GM18909 (cell line): ENCODE results near the gene USP17L24.
"Not testable (repeated sequence)": the region's sequence is repeated elsewhere in the genome, so short reads cannot be mapped to it uniquely, and the experiment has no call there.

Experiments
- ATAC-seq: cut with Tn5 transposase; IDR thresholded peaks from one replicate; pipeline ENCODE4 v1.9.1; 2021; ENCODE audit warnings: mild to moderate bottlenecking; ENCODE audit not compliant: unreplicated experiment, poor library complexity

Gene USP17L24

GRCh38 chr4:9324865-9325264 is at the start of gene USP17L24:
Gene USP17L24, plus strand, starts transcription at chr4:9325165. Its CDS starts 0 bp downstream, at chr4:9325165.
- ATAC-seq: not testable (repeated sequence)

GRCh38 chr4:9324191-9324590 is 774 bp upstream of the USP17L24 start:
- not testable (repeated sequence) for ATAC-seq

GRCh38 chr4:9329611-9330010 is 4.6 kb downstream of the USP17L24 start, which contains the start of gene USP17L25:
Gene USP17L25, plus strand, starts transcription at chr4:9329911. Its CDS starts 0 bp downstream, at chr4:9329911.
- ATAC-seq: not testable (repeated sequence)

- not testable (repeated sequence) for ATAC-seq
These were observed 9.4 kb downstream of the USP17L24 start, which contains the start of gene USP17L26 for GRCh38 chr4:9334358-9334757. Gene USP17L26, plus strand, starts transcription at chr4:9334658. Its CDS starts 0 bp downstream, at chr4:9334658.

GRCh38 chr4:9339103-9339502 is 14.1 kb downstream of the USP17L24 start, which contains the start of gene USP17L5:
Gene USP17L5, plus strand, starts transcription at chr4:9339403. Its CDS starts 0 bp downstream, at chr4:9339403.
- not testable (repeated sequence) for ATAC-seq

- not testable (repeated sequence) for ATAC-seq
These were observed 18.9 kb downstream of the USP17L24 start, which contains the start of gene USP17L27 for GRCh38 chr4:9343848-9344247. Gene USP17L27, plus strand, starts transcription at chr4:9344148. Its CDS starts 0 bp downstream, at chr4:9344148.

GRCh38 chr4:9348593-9348992 is 23.6 kb downstream of the USP17L24 start, which contains the start of gene USP17L28:
Gene USP17L28, plus strand, starts transcription at chr4:9348893. Its CDS starts 0 bp downstream, at chr4:9348893.
- not testable (repeated sequence) for ATAC-seq

- ATAC-seq: not testable (repeated sequence)
These were observed 25.9 kb downstream of the USP17L24 start for GRCh38 chr4:9350866-9351265.

GRCh38 chr4:9353338-9353737 is 28.4 kb downstream of the USP17L24 start, which contains the start of gene USP17L29:
Gene USP17L29, plus strand, starts transcription at chr4:9353638. Its CDS starts 0 bp downstream, at chr4:9353638.
- not testable (repeated sequence) for ATAC-seq

- not testable (repeated sequence) for ATAC-seq
These were observed 37.9 kb downstream of the USP17L24 start, which contains the start of gene USP17L30 for GRCh38 chr4:9362829-9363228. Gene USP17L30, plus strand, starts transcription at chr4:9363129. Its CDS starts 0 bp downstream, at chr4:9363129.
